Measurements from ENCODE around the gene ARMC9.

Gene ARMC9

DNA sequence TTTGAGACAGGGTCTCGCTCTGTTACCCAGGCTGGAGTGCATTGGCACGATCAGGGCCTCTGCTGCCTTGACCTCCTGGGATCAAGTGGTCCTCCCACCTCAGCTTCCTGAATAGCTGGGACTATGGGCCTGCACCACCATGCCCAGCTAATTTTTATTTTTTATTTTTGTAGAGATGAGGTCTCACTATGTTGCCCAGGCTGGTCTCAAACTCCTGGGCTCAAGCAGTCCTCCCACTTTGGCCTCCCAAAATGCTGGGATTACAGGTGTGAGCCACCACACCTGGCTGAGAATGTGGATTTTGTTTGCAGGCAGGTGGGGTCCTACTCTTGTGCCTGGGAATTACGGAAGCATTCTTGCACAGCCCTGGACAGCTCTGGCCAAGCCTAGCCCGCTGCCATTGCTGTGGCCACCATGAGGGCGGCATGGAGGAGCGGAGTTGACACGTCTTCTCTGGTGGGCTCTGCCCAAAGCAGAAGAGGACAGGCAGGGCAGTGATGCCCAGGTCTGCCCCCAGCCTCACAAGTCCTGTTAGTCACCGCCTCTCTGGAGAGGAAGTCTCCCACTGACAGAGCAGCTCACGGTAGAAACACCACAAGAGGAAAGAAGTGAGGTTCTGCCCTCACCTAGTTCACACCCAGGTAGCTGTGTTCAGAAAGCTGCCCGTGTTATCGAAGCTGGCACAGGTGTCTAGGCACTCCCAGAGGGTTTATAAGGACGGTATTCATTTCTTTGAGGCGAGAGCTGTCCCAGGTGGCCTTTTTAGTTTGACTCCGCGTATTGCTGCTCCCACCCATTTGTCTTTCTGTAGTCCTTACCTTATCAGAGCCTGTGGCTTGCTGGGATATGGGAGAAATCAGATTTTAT lies 46.2 kb downstream of the ARMC9 start (continued):
- TF ChIP-seq FEZF1 (tag by site-specific recombination; IDR thresholded peaks at IDR 0.05) (no peak), KLF8 (tag by site-specific recombination; IDR thresholded peaks at IDR 0.05) (no peak), ZNF660 (tag by site-specific recombination; IDR thresholded peaks at IDR 0.05) (no peak), SP7 (tag by site-specific recombination; IDR thresholded peaks at IDR 0.05) (no peak), ZFP69B (tag by site-specific recombination; IDR thresholded peaks at IDR 0.05) (no peak)
- TF ChIP-seq, protein P1, sequence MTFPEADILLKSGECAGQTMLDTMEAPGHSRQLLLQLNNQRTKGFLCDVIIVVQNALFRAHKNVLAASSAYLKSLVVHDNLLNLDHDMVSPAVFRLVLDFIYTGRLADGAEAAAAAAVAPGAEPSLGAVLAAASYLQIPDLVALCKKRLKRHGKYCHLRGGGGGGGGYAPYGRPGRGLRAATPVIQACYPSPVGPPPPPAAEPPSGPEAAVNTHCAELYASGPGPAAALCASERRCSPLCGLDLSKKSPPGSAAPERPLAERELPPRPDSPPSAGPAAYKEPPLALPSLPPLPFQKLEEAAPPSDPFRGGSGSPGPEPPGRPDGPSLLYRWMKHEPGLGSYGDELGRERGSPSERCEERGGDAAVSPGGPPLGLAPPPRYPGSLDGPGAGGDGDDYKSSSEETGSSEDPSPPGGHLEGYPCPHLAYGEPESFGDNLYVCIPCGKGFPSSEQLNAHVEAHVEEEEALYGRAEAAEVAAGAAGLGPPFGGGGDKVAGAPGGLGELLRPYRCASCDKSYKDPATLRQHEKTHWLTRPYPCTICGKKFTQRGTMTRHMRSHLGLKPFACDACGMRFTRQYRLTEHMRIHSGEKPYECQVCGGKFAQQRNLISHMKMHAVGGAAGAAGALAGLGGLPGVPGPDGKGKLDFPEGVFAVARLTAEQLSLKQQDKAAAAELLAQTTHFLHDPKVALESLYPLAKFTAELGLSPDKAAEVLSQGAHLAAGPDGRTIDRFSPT (tag by site-specific recombination; IDR thresholded peaks at IDR 0.05): peak; percentile 59; the same call in 1 of the 2 replicates

DNA sequence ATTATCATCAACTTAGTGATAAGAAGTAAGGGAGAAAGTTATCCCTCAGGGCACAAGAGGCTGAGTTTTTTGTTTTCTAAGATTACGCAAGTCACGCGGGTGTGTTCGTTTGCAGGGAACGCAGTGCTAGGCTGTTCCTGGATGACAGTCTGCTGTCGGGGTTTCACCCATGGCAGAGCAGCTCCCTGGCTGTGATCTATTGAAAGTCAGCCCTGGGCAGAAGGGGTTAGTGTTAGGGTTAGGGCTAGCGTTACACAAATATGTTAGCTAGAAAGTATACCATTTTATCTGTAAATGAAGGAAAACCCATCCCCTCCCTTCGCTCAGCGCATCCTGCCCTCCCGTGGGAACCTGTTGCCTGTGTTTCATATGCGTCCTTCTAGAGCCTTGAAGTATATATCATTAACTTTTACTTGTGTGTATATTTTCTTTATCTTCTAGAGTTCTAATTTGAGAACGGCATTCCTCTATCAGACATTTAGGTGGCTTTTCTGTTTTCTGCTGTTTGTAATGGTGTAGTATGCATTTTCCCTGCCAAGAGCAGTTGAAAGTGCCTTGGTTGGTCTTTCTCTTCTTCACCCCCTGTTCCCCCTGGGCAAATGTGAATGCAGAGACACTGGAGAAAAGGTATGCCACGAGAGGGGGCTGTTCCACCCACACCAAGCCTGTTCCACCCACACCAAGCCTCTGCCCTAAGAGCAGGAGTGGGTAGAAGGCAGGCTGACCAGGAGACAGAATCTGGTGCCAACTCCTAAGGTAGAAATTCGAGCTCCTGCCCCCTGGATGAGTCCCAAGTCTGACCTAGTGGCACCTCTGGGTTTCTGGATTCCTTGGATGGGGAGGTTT lies 47.0 kb downstream of the ARMC9 start:
- POLR2A ChIA-PET: no interaction called here
- CTCF ChIA-PET: interaction anchor here (0.9 kb wide), 1 partner anchor 42 kb away, joined by 3 read pairs; no protein-coding TSS in a partner anchor
- Histone ChIP-seq H3K36me3 (ENCODE audit: control insufficient read depth in 2 of 2, insufficient read depth in 1 of 2, low read length in 2 of 2) (peaks cover 0 to 3% of the 10 kb centered on the region in 2 experiments; a peak in 1 of 3 replicates), H3K4me3 (ENCODE audit: low read depth, low read length) (no peak overlapping the region), H3K9me3 (ENCODE audit: control insufficient read depth, insufficient read depth, low read depth, low read length) (no peaks in the 10 kb centered on the region), H3K27ac (ENCODE audit: extremely low read depth, low read depth, low read length) (no peak overlapping the region; the same call in 1 of the 2 replicates), H3K4me1 (ENCODE audit: control insufficient read depth, insufficient read depth, low read length) (peaks cover 22% of the 10 kb centered on the region)
- TF ChIP-seq ZNF394 (tag by site-specific recombination; IDR thresholded peaks at IDR 0.05; ENCODE audit: borderline replicate concordance) (no peak), ZNF174 (tag by site-specific recombination; IDR thresholded peaks at IDR 0.05) (no peak), ZBTB17 (tag by site-specific recombination; IDR thresholded peaks at IDR 0.05) (no peak), ZBTB20 (tag by site-specific recombination; IDR thresholded peaks at IDR 0.05) (no peak), ZFHX2 (tag by site-specific recombination; conservative IDR thresholded peaks at IDR 0.05) (peak; percentile 87), ZNF423 (tag by site-specific recombination; IDR thresholded peaks at IDR 0.05) (no peak), ZNF138 (tag by site-specific recombination; IDR thresholded peaks at IDR 0.05; ENCODE audit: borderline replicate concordance) (no peak)
- TF ChIP-seq, protein P2, sequence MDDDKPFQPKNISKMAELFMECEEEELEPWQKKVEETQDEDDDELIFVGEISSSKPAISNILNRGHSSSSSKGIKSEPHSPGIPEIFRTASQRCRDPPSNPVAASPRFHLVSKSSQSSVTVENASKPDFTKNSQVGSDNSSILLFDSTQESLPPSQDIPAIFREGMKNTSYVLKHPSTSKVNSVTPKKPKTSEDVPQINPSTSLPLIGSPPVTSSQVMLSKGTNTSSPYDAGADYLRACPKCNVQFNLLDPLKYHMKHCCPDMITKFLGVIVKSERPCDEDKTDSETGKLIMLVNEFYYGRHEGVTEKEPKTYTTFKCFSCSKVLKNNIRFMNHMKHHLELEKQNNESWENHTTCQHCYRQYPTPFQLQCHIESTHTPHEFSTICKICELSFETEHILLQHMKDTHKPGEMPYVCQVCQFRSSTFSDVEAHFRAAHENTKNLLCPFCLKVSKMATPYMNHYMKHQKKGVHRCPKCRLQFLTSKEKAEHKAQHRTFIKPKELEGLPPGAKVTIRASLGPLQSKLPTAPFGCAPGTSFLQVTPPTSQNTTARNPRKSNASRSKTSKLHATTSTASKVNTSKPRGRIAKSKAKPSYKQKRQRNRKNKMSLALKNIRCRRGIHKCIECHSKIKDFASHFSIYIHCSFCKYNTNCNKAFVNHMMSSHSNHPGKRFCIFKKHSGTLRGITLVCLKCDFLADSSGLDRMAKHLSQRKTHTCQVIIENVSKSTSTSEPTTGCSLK (tag by site-specific recombination; IDR thresholded peaks at IDR 0.05): no peak
- TF ChIP-seq, protein P3, sequence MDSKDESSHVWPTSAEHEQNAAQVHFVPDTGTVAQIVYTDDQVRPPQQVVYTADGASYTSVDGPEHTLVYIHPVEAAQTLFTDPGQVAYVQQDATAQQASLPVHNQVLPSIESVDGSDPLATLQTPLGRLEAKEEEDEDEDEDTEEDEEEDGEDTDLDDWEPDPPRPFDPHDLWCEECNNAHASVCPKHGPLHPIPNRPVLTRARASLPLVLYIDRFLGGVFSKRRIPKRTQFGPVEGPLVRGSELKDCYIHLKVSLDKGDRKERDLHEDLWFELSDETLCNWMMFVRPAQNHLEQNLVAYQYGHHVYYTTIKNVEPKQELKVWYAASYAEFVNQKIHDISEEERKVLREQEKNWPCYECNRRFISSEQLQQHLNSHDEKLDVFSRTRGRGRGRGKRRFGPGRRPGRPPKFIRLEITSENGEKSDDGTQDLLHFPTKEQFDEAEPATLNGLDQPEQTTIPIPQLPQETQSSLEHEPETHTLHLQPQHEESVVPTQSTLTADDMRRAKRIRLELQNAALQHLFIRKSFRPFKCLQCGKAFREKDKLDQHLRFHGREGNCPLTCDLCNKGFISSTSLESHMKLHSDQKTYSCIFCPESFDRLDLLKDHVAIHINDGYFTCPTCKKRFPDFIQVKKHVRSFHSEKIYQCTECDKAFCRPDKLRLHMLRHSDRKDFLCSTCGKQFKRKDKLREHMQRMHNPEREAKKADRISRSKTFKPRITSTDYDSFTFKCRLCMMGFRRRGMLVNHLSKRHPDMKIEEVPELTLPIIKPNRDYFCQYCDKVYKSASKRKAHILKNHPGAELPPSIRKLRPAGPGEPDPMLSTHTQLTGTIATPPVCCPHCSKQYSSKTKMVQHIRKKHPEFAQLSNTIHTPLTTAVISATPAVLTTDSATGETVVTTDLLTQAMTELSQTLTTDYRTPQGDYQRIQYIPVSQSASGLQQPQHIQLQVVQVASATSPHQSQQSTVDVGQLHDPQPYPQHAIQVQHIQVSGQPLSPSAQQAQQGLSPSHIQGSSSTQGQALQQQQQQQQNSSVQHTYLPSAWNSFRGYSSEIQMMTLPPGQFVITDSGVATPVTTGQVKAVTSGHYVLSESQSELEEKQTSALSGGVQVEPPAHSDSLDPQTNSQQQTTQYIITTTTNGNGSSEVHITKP (tag by site-specific recombination; IDR thresholded peaks at IDR 0.05): no peak
- TF ChIP-seq, protein P4, sequence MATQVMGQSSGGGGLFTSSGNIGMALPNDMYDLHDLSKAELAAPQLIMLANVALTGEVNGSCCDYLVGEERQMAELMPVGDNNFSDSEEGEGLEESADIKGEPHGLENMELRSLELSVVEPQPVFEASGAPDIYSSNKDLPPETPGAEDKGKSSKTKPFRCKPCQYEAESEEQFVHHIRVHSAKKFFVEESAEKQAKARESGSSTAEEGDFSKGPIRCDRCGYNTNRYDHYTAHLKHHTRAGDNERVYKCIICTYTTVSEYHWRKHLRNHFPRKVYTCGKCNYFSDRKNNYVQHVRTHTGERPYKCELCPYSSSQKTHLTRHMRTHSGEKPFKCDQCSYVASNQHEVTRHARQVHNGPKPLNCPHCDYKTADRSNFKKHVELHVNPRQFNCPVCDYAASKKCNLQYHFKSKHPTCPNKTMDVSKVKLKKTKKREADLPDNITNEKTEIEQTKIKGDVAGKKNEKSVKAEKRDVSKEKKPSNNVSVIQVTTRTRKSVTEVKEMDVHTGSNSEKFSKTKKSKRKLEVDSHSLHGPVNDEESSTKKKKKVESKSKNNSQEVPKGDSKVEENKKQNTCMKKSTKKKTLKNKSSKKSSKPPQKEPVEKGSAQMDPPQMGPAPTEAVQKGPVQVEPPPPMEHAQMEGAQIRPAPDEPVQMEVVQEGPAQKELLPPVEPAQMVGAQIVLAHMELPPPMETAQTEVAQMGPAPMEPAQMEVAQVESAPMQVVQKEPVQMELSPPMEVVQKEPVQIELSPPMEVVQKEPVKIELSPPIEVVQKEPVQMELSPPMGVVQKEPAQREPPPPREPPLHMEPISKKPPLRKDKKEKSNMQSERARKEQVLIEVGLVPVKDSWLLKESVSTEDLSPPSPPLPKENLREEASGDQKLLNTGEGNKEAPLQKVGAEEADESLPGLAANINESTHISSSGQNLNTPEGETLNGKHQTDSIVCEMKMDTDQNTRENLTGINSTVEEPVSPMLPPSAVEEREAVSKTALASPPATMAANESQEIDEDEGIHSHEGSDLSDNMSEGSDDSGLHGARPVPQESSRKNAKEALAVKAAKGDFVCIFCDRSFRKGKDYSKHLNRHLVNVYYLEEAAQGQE (tag by site-specific recombination; IDR thresholded peaks at IDR 0.05): no peak
- TF ChIP-seq, protein P5, sequence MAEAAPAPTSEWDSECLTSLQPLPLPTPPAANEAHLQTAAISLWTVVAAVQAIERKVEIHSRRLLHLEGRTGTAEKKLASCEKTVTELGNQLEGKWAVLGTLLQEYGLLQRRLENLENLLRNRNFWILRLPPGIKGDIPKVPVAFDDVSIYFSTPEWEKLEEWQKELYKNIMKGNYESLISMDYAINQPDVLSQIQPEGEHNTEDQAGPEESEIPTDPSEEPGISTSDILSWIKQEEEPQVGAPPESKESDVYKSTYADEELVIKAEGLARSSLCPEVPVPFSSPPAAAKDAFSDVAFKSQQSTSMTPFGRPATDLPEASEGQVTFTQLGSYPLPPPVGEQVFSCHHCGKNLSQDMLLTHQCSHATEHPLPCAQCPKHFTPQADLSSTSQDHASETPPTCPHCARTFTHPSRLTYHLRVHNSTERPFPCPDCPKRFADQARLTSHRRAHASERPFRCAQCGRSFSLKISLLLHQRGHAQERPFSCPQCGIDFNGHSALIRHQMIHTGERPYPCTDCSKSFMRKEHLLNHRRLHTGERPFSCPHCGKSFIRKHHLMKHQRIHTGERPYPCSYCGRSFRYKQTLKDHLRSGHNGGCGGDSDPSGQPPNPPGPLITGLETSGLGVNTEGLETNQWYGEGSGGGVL (tag by site-specific recombination; IDR thresholded peaks at IDR 0.05): no peak
- TF ChIP-seq, protein P6, sequence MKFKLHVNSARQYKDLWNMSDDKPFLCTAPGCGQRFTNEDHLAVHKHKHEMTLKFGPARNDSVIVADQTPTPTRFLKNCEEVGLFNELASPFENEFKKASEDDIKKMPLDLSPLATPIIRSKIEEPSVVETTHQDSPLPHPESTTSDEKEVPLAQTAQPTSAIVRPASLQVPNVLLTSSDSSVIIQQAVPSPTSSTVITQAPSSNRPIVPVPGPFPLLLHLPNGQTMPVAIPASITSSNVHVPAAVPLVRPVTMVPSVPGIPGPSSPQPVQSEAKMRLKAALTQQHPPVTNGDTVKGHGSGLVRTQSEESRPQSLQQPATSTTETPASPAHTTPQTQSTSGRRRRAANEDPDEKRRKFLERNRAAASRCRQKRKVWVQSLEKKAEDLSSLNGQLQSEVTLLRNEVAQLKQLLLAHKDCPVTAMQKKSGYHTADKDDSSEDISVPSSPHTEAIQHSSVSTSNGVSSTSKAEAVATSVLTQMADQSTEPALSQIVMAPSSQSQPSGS (tag by site-specific recombination; IDR thresholded peaks at IDR 0.05; ENCODE audit: low read depth): no peak
